Adrenal gland (tissue), 19 donors: Measurements from ENCODE around the gene PRR11. TPM values are rescaled to one million over a fixed set of nuclear protein-coding genes. Genes with fewer than 3 reads are reported as not detected.

ENCODE experiments used
- DNase-seq, 7 donors: peaks; one replicate each; pipeline ENCODE4 v3.0.0-alpha.2; 2019 to 2020
- H3K27ac ChIP-seq, 5 donors: fragments of 200-600 bp; sonication (generic) in 4 of 5; 1 replicate in 3 of 5; 2 replicates in 2 of 5; pipeline versions ENCODE4 v1.5.1 to v1.8.0; 2016 to 2020; ENCODE audit warnings: mild to moderate bottlenecking in 1 of 5
- H3K27me3 ChIP-seq: fragments of 200-600 bp; 2 replicates; pipeline ENCODE4 v1.8.0; 2021
- H3K36me3 ChIP-seq, 2 donors: fragments of 200-600 bp; replicated peaks in 1 of 2; 1 replicate in 1 of 2; 2 replicates in 1 of 2; pipeline versions ENCODE4 v1.5.1 to v1.8.0; 2018 to 2022
- H3K4me1 ChIP-seq, 2 donors: fragments of 200-600 bp; replicated peaks in 1 of 2; 1 replicate in 1 of 2; 2 replicates in 1 of 2; pipeline versions ENCODE4 v1.5.1 to v1.8.0; 2018 to 2021
- H3K4me3 ChIP-seq, 4 donors: fragments of 200-600 bp; sonication (generic) in 3 of 4; one replicate each; pipeline ENCODE4 v1.5.1; 2016 to 2018
- H3K9me3 ChIP-seq, 3 donors: fragments of 200-600 bp; sonication (generic) in 1 of 3; replicated peaks in 1 of 3; 1 replicate in 2 of 3; 2 replicates in 1 of 3; pipeline versions ENCODE4 v1.5.1 to v1.8.0; 2016 to 2021
- POLR2A ChIP-seq, 2 donors: fragments of 450-650 bp; IDR thresholded peaks; one replicate each; pipeline ENCODE4 v1.6.1; 2017; ENCODE audit warnings: antibody characterized with exemption in 2 of 2, mild to moderate bottlenecking in 2 of 2, moderate library complexity in 1 of 2
- WGBS, 4 donors: extraction: QIAGEN DNeasy Blood & Tissue Kit in 2 of 4; methylation state at CpG; one replicate each; pipeline versions ENCODE4 v1.1.5 to v1.1.7; 2013 to 2017; 5-methylcytosine and 5-hydroxymethylcytosine counted together
- intact Hi-C, 2 donors: fragments of 100-400 bp; cut with DNase I; formaldehyde crosslinking; loops; one replicate each; pipeline versions ENCODE4 v1.14.1 to v1.15.0; 2022 to 2023
- long read RNA-seq, 10 donors: library from polyadenylated mRNA in 3 of 10; unstranded in 2 of 10; stranded (forward) in 1 of 10; transcript quantifications; one replicate each; pipeline ENCODE4 v2.0.0 and lab custom pipeline, GENCODE V29; 2021 to 2026
- polyA plus RNA-seq, 3 donors: library from polyadenylated mRNA; stranded (reverse); fragments of 200-250 nt in 2 of 3; fragments of 350-450 nt in 1 of 3; fragmentation: Illumina TruSeq in 1 of 3; extraction: RNeasy Lipid Tissue Mini Kit (QIAGEN cat#74804) in 1 of 3; gene quantifications; one replicate each; pipeline ENCODE4 v1.2.3, GENCODE V29; 2013 to 2014
- total RNA-seq, 9 donors: library from RNA; depleted of rRNA in 4 of 9; stranded (reverse); fragments of >200 nt in 4 of 9; fragments of 120-200 nt in 1 of 9; fragmentation: NEBNext Ultra II Directional in 1 of 9; extraction: Animal tissue kit (Norgen Biotek cat#: 25700) in 1 of 9; gene quantifications; one replicate each; pipeline versions ENCODE4 v1.1.0 to v1.2.4, GENCODE V29; 2013 to 2023
- TF ChIP-seq, protein P1 (sequence below), 6 experiments: fragments of 450-650 bp in 4 of 6; fragments of 200-600 bp in 2 of 6; sonication (generic) in 1 of 6; IDR thresholded peaks; 1 replicate in 5 of 6; 2 replicates in 1 of 6; pipeline versions ENCODE4 v1.5.1 to v1.8.0; 2016 to 2021; ENCODE audit warnings: antibody characterized with exemption in 6 of 6, mild to moderate bottlenecking in 2 of 6, moderate library complexity in 1 of 6
- donor health status: healthy with polysubstance abuse.
- donor health status: Bipolar disorder and iron deficiency.
- donor health status: DM: yes; HTN: yes; CAD: no.
- donor health status: DM: no; HTN: no; CAD: no.
- donor health status: DM: no; HTN: no; CAD: no.
- donor health status: DM: yes; HTN: yes; CAD: no.

The PRR11 gene
- total RNA-seq: 1 to 10 TPM; 1.2 to 5.7 (median 2.3) TPM
- 1 to 10 TPM in 1 of 3 donors, under 1 TPM in 2; 0.16 to 1.6 (median 0.34) TPM for polyA plus RNA-seq
- long read RNA-seq, donor 1: 0 reads
- long read RNA-seq, donor 2, partial matches to known transcripts: 0 of 1 reads
- long read RNA-seq, donor 2, other reads (novel, unspliced or antisense): 0 of 1 reads
- long read RNA-seq, donor 3: 0 reads
- long read RNA-seq, donor 4: 0 reads
- long read RNA-seq, donor 5: 0 reads
- long read RNA-seq, donor 6, partial matches to known transcripts: 0 of 2 reads
- long read RNA-seq, donor 6, other reads (novel, unspliced or antisense): 2 of 2 reads
- long read RNA-seq, donor 7, partial matches to known transcripts: 0 of 1 reads
- long read RNA-seq, donor 7, other reads (novel, unspliced or antisense): 0 of 1 reads
- long read RNA-seq, donor 8, partial matches to known transcripts: 0 of 1 reads
- long read RNA-seq, donor 8, other reads (novel, unspliced or antisense): 0 of 1 reads
- long read RNA-seq, donor 9: 0 reads
- long read RNA-seq, donor 10, partial matches to known transcripts: 0 of 1 reads
- long read RNA-seq, donor 10, other reads (novel, unspliced or antisense): 0 of 1 reads

DNA sequence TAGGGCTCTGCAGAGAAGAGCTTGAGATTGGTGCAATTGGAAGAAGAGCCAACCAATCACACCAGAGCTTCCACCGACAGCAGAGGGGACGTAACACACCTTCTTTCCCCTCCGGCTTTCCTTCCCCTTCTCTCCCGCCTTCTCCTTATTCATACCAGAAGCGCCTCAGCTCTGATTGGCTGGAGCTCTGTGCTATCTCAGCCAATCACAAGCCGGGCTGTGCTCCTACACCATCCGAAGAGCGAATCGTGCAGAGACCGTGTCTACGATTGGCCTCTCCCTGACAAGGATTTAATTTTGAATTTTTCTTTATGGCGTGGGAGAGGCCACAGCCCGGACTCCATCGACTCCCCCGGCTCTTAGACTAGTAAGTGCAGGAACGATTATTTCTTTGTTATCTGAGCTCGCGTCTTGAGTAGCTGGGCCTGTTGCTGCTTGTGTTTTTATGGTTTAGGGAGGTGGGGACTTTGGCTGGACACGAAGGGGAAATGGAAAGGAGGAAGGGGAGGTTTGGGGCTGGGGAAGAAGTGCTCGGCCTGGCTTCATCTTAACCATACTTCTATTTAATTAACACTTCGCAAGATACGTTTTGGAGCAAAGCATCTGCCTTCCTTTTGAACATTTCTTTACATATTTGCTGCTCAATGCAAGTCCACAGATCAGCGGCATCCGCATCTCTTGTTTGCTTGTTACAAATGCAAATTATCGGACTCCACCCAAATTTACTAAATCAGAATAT lies at the start of gene PRR11:
PRR11 (plus strand) TSS at position 308 of the 739 bp plus-strand sequence. CDS start 14,007 bp downstream, outside the sequence.
- peak; percentile 97 to 99 (median 98) for DNase-seq
- H3K27me3 ChIP-seq: no peaks in the 10 kb centered on the region

DNA sequence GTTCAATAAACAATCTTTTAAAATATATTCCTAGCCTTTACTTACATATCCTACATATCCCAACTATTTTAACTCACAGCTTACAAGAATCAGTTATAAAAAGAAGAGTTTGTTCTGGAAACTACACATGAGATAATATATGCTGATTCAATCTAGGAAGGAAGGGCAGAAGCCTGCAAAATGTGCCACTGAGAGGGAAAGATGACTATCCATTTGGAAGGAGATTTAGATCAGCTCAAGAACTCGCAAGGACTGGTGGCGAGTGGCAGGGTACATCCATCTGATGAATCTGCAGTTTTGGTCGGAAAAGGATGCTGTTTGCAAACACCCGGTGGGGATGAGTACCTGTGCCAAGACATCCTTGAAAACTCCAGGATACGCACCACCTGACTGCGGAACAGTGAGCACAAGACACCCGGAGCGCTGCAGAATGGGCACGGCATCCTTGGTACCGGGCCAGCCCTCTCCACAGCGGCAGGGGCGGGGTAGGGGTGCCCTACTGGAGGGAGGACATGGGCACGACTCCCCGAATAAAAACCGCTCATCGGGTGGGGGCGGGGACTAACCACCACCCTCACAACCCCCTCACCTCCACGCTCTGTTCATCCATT lies 49.6 kb upstream of the PRR11 start:
- peaks cover 16 to 29% of the 10 kb centered on the region in 2 donors for H3K4me1 ChIP-seq
- no peaks in the 10 kb centered on the region for H3K9me3 ChIP-seq
- intact Hi-C loops: no loop called here
- no peaks in the 10 kb centered on the region for H3K27me3 ChIP-seq
- peak; percentile 63 to 83 (median 71) for DNase-seq
- WGBS, 4 donors: 0 to 1% (median 1%) methylated on average over 3 to 18 of the region's 18 CpGs
- TF ChIP-seq, protein P1, sequence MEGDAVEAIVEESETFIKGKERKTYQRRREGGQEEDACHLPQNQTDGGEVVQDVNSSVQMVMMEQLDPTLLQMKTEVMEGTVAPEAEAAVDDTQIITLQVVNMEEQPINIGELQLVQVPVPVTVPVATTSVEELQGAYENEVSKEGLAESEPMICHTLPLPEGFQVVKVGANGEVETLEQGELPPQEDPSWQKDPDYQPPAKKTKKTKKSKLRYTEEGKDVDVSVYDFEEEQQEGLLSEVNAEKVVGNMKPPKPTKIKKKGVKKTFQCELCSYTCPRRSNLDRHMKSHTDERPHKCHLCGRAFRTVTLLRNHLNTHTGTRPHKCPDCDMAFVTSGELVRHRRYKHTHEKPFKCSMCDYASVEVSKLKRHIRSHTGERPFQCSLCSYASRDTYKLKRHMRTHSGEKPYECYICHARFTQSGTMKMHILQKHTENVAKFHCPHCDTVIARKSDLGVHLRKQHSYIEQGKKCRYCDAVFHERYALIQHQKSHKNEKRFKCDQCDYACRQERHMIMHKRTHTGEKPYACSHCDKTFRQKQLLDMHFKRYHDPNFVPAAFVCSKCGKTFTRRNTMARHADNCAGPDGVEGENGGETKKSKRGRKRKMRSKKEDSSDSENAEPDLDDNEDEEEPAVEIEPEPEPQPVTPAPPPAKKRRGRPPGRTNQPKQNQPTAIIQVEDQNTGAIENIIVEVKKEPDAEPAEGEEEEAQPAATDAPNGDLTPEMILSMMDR (IDR thresholded peaks at IDR 0.05): no peak
- no peak for TF ChIP-seq POLR2A (IDR thresholded peaks at IDR 0.05)
- peak overlapping the region; percentile 67 to 95 (median 91) for H3K27ac ChIP-seq
- no peaks in the 10 kb centered on the region for H3K36me3 ChIP-seq
- peak overlapping the region; percentile 62 to 87 (median 84) for H3K4me3 ChIP-seq

More for the DNA sequence above, at the start of gene PRR11:
- no peaks in the 10 kb centered on the region for H3K36me3 ChIP-seq
- H3K27ac ChIP-seq: peak within 1 kb of the TSS in 4 of 5 donors; percentile 69 to 87 (median 80)
- peaks cover 5 to 17% of the 10 kb centered on the region in 2 donors for H3K4me1 ChIP-seq
- H3K9me3 ChIP-seq: no peaks in the 10 kb centered on the region
- WGBS, 4 donors: 1 to 3% (median 1%) methylated on average over 25 of the region's 25 CpGs
- intact Hi-C loops: no loop called here
- peak within 1 kb of the TSS; percentile 40 to 81 (median 72) for H3K4me3 ChIP-seq
- TF ChIP-seq, protein P1 (IDR thresholded peaks at IDR 0.05): no peak

GRCh38 chr17:59106463-59107305 lies 48.9 kb upstream of the PRR11 start, which contains the start of gene TRIM37:
Gene TRIM37 (minus strand): TSS chr17:59106880. CDS start chr17:59106461, 419 bp downstream.
- 0 to 3% (median 0%) methylated on average over 9 to 89 of the region's 89 CpGs for WGBS, 4 donors
- no peaks in the 10 kb centered on the region for H3K9me3 ChIP-seq
- H3K27ac ChIP-seq: peak within 1 kb of the TSS; percentile 67 to 95 (median 91)
- TF ChIP-seq POLR2A (IDR thresholded peaks at IDR 0.05): peak; percentile 79 to 87
- TF ChIP-seq, protein P1 (IDR thresholded peaks at IDR 0.05): peak in 1 of 6 experiments; percentile 2
- intact Hi-C loops: no loop called here
- H3K4me3 ChIP-seq: peak within 1 kb of the TSS; percentile 62 to 87 (median 84)
- H3K4me1 ChIP-seq: peaks cover 16 to 29% of the 10 kb centered on the region in 2 donors
- H3K27me3 ChIP-seq: no peaks in the 10 kb centered on the region
- DNase-seq: peak; percentile 97 to 98 (median 98)
- no peaks in the 10 kb centered on the region for H3K36me3 ChIP-seq
